Gastroesophageal sphincter (tissue), 3 donors: ENCODE data around the gene ZC3HAV1.

Source experiments
- CTCF ChIP-seq, 4 experiments: fragments of 200-600 bp in 2 of 4; fragments of 450-650 bp in 2 of 4; sonication (generic) in 1 of 4; IDR thresholded peaks; one replicate each; pipeline ENCODE4 v1.5.1; 2017 to 2019; ENCODE audit warnings: antibody characterized with exemption in 4 of 4, mild to moderate bottlenecking in 2 of 4, moderate library complexity in 2 of 4
- EP300 ChIP-seq: sonication (generic); formaldehyde crosslinking; IDR thresholded peaks from one replicate; pipeline ENCODE4 v1.6.1; 2017; ENCODE audit warnings: antibody characterized with exemption, mild to moderate bottlenecking
- POLR2A ChIP-seq, 2 donors: fragments of 450-650 bp; IDR thresholded peaks; one replicate each; pipeline ENCODE4 v1.6.1; 2017; ENCODE audit warnings: antibody characterized with exemption in 2 of 2, mild to moderate bottlenecking in 2 of 2, moderate library complexity in 1 of 2
- POLR2AphosphoS5 ChIP-seq: sonication (generic); formaldehyde crosslinking; IDR thresholded peaks from one replicate; pipeline ENCODE4 v1.6.1; 2017; ENCODE audit warnings: antibody characterized with exemption

- no peak for TF ChIP-seq CTCF (IDR thresholded peaks at IDR 0.05)
- TF ChIP-seq POLR2AphosphoS5: no peak
- no peak for TF ChIP-seq POLR2A (IDR thresholded peaks at IDR 0.05)
- TF ChIP-seq EP300: no peak
Observed at GRCh38 chr7:139115104-139115503, 5.6 kb upstream of the ZC3HAV1 start.
